SU-DHL-6 (cell line): ENCODE data around the gene SAXO1.

Experiments
- EZH2phosphoT487 ChIP-seq: fragments of 200-600 bp; sonication (generic), shearing (Covaris generic); conservative IDR thresholded peaks from 2 replicates; pipeline ENCODE4 v1.6.1; 2018; ENCODE audit warnings: mild to moderate bottlenecking, antibody characterized with exemption, low read length, moderate library complexity, mixed read lengths
- TF ChIP-seq, protein P1 (sequence below): fragments of 200-600 bp; sonication (generic); IDR thresholded peaks from one replicate; pipeline ENCODE4 v1.5.1; 2017; ENCODE audit warnings: antibody characterized with exemption, mild to moderate bottlenecking, low read length, moderate library complexity; ENCODE audit not compliant: insufficient read depth, poor library complexity, severe bottlenecking

DNA sequence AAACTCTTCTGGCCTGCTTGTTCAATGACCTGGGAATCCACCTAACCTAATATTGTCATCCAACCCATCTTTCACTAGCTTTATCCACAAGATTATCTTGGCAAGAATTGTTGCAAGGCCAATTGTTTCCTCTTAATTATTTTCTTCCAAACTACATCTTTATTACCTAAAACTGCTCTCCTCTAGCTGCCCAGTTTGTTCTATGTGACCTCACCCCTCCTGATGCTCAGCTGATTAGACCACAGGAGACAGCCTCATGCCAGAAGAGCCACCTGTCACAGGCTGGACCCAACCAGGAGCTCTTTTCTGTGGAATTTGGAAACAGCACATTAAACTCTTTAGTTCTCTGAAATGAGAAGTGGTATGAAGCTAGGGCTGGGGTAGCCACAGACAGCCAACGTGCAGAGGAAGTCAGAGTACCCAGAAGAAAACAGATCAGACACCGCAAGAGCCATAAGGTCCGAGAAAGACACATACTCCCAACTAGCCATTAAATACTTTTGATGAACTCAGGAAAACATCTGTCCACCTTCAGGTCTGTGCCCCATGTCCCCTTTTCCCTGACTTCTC, 12.0 kb downstream of the SAXO1 start:
- no peak for TF ChIP-seq EZH2phosphoT487
- TF ChIP-seq, protein P1, sequence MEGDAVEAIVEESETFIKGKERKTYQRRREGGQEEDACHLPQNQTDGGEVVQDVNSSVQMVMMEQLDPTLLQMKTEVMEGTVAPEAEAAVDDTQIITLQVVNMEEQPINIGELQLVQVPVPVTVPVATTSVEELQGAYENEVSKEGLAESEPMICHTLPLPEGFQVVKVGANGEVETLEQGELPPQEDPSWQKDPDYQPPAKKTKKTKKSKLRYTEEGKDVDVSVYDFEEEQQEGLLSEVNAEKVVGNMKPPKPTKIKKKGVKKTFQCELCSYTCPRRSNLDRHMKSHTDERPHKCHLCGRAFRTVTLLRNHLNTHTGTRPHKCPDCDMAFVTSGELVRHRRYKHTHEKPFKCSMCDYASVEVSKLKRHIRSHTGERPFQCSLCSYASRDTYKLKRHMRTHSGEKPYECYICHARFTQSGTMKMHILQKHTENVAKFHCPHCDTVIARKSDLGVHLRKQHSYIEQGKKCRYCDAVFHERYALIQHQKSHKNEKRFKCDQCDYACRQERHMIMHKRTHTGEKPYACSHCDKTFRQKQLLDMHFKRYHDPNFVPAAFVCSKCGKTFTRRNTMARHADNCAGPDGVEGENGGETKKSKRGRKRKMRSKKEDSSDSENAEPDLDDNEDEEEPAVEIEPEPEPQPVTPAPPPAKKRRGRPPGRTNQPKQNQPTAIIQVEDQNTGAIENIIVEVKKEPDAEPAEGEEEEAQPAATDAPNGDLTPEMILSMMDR: no peak
